ENCODE measurements around the gene STAG2.

DNA sequence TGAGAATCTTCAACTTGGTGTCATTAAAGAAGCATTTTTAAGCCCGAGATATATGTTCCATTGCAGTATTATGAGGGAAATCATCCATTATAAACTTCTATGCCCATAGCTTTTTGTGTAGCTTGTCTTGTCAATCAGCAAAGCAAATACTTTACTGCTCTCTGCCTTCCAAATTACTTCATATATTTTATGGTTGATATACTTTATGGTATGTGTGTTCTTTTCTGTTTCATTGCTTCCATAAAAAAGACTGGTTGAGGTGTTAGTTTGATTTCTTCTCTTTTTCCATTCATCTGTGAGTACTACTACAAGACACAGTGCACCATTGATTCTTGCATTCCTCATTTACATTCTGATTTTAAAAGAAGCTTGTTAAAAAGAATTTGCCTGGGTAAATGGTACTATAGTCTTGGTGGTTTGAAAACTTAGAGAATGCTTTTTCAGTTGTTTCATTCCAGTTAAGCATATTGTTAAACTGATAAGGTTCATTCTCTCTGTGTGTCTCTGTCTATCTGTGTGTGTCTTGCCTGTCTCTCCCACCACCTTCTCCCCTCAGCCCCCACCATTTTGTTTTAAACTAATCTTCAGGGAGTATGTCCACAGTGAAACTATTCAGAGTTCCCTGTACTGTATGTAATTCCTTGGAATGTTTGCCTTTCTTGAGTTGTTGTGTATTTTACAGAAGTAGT is 27.1 kb downstream of the STAG2 start:
- TF ChIP-seq, protein P1, sequence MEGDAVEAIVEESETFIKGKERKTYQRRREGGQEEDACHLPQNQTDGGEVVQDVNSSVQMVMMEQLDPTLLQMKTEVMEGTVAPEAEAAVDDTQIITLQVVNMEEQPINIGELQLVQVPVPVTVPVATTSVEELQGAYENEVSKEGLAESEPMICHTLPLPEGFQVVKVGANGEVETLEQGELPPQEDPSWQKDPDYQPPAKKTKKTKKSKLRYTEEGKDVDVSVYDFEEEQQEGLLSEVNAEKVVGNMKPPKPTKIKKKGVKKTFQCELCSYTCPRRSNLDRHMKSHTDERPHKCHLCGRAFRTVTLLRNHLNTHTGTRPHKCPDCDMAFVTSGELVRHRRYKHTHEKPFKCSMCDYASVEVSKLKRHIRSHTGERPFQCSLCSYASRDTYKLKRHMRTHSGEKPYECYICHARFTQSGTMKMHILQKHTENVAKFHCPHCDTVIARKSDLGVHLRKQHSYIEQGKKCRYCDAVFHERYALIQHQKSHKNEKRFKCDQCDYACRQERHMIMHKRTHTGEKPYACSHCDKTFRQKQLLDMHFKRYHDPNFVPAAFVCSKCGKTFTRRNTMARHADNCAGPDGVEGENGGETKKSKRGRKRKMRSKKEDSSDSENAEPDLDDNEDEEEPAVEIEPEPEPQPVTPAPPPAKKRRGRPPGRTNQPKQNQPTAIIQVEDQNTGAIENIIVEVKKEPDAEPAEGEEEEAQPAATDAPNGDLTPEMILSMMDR (IDR thresholded peaks at IDR 0.05; ENCODE audit: low read depth, low read length): no peak
- no peak for TF ChIP-seq EZH2phosphoT487 (IDR thresholded peaks at IDR 0.05; ENCODE audit: low read depth)
